ENCODE measurements around the gene PCDHA1.

Gene PCDHA1

GRCh38 chr5:140996060-140996459 lies 210.1 kb downstream of the PCDHA1 start:
- DNase-seq = no peak

GRCh38 chr5:140998921-140999410 lies 213.0 kb downstream of the PCDHA1 start:
- DNase-seq = no peak

- DNase-seq = no peak
Measured at GRCh38 chr5:141001446-141001843, 215.5 kb downstream of the PCDHA1 start.

GRCh38 chr5:141001844-141002604 lies 216.1 kb downstream of the PCDHA1 start:
- peak; percentile 27 for DNase-seq

GRCh38 chr5:141002605-141002965 lies 216.6 kb downstream of the PCDHA1 start:
- DNase-seq = no peak

- no peak for DNase-seq
Measured at GRCh38 chr5:141003031-141003430, 217.1 kb downstream of the PCDHA1 start.

- DNase-seq = no peak
Measured at GRCh38 chr5:141003791-141004611, 218.1 kb downstream of the PCDHA1 start.

- no peak for DNase-seq
Measured at GRCh38 chr5:141007791-141008190, 221.9 kb downstream of the PCDHA1 start.

GRCh38 chr5:141010047-141010793 lies 224.3 kb downstream of the PCDHA1 start:
- DNase-seq = no peak

- DNase-seq = no peak
Measured at GRCh38 chr5:141017943-141018342, 232.0 kb downstream of the PCDHA1 start.

- DNase-seq = no peak
Measured at GRCh38 chr5:141022384-141022783, 236.4 kb downstream of the PCDHA1 start.

- no peak for DNase-seq
Measured at GRCh38 chr5:141031006-141031405, 245.1 kb downstream of the PCDHA1 start.

- no peak for DNase-seq
Measured at GRCh38 chr5:141032626-141033025, 246.7 kb downstream of the PCDHA1 start.

- DNase-seq = no peak
Measured at GRCh38 chr5:141039061-141039460, 253.1 kb downstream of the PCDHA1 start.

- DNase-seq = no peak
Measured at GRCh38 chr5:141039517-141039916, 253.6 kb downstream of the PCDHA1 start.

GRCh38 chr5:141040093-141040770 lies 254.3 kb downstream of the PCDHA1 start:
- no peak for DNase-seq

GRCh38 chr5:141040771-141041426 lies 255.0 kb downstream of the PCDHA1 start:
- DNase-seq = peak; percentile 90

- DNase-seq = no peak
Measured at GRCh38 chr5:141041427-141041785, 255.5 kb downstream of the PCDHA1 start.

- DNase-seq = no peak
Measured at GRCh38 chr5:141042555-141042954, 256.6 kb downstream of the PCDHA1 start.

GRCh38 chr5:141050622-141051520 lies 264.9 kb downstream of the PCDHA1 start, which contains the start of gene PCDHB1:
Gene PCDHB1, plus strand, starts transcription at chr5:141051374. Its CDS starts 97 bp downstream, at chr5:141051471.
- no peak for DNase-seq

- DNase-seq = no peak
Measured at GRCh38 chr5:141051521-141051866, 265.6 kb downstream of the PCDHA1 start.

Measured in femur (tissue), 1 donor.